Measurements from ENCODE around the gene SARM1.

SARM1 gene

DNA sequence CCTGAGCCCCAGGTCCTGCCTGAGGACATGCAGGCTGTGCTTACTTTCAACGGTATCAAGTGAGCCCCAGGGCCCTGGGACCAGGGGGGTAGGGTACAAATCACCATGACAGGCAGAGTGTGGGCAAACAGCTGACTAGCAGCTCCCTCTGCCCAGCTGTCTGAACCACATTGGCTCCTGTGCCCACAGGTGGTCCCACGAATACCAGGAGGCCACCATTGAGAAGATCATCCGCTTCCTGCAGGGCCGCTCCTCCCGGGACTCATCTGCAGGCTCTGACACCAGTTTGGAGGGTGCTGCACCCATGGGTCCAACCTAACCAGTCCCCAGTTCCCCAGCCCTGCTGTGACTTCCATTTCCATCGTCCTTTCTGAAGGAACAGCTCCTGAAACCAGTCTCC lies 24.5 kb downstream of the SARM1 start:
- DNase-seq (ENCODE audit: low spot score): no peak

DNA sequence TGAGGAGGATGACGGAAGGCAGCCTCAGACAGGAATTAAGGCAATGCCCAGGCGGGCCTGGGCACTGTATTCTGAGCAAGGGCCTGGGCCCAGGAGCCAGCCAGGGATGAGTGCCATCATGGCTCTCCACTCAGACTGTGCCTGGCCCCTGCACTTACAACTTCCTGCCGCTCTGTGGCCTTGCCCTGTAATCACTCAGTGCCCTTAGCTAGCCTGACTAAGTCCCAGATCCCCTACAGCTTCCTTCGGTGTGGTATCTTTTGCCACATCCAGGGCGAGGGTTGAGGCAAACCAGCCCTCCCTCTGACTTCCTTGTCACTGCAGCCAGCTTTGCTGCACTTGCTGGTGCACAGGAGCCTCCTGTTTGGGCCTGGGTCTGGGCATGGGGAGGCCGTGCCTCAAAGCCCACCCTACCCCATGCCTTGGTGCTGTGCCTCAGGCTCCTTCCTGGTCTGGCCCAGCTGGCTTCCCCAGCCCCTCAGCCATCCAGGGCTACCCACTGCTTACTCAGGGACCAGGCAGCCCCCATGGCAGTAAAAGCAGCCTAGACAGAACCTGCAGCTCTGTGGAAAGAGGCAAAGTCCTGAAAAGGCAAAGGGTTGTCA lies 25.2 kb downstream of the SARM1 start:
- DNase-seq (ENCODE audit: low spot score): no peak

DNA sequence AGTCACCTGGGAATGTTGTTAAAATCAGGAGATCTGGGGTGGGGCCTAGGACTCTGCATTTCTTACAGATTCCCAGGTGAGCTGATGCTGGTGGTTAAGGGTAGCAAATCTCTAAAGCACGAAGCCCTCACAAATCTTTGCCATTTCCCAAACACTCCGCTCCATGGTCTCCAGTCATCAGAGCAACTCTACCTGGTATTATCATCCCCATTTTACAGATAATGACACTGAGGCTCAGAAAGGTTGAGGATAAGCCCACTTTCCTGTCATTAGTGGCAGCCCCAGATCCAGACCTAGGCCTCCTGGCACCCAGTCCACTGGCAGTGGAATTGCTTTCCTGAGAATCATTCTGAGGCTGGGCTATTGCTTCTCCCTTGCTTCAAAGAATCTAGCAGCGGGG lies 25.8 kb downstream of the SARM1 start:
- no peak for DNase-seq (ENCODE audit: low spot score)

DNA sequence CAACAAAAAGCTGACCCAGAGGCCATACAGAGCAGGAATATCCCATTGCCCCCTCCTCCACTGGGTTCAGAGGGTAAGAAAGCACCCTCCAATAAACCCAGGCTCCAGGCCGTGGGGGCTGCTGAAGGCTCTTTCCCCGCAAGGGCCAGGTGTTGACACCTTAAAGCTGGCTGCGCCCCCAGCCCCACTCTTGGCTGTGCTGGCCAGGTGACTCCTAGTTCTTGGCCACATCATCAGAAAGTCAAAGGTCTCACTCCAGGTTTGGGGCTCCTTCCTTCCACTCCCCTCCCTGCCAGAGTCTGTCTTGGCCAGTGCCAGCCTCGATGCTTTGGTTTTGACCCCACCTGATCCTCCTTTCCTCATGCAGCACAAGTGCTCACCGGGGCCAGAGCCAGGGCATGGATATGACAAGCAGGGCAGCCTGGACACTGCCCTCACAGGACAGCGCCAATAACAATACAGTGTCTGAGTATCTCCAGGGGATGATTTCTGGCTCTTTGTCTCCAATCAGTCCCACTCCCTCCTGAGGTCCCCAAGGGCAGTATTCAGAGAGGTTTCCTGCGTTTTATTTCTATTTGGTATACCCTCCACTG lies 26.3 kb downstream of the SARM1 start:
- DNase-seq (ENCODE audit: low spot score): no peak

DNA sequence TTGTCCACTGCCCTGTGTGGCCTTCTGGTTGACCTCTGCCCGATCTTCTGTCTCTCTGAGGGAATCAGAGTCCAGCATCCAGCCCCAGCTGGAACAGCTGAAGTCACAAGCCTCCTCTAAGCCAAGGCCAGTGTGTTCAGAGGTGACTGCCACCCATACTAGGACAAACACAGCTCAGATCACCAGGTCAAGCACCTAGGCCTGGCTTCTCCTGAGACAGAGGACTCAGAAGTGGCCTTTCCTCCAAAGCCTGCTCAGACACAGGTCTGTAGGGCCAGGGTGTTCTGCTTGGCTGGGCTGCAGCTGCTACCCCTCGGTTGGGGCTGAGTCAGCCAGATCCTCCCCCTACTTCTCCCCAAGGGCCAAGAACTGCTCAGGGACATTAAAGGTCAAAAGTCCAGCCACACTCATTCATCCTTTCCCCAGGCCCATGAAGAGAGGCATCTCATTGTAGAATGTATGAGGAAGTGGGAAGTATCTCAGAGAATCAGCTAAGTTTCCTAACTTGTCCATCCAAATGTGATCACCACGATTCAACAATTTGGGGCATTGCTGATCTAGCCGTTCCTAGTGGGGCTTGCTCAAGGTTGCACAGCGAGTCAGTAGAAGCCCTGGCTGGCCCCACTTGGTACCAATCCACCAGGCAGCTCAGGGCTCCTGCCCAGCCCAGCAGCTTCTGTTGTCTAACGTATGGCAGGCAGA lies 26.9 kb downstream of the SARM1 start:
- no peak for DNase-seq (ENCODE audit: low spot score)

DNA sequence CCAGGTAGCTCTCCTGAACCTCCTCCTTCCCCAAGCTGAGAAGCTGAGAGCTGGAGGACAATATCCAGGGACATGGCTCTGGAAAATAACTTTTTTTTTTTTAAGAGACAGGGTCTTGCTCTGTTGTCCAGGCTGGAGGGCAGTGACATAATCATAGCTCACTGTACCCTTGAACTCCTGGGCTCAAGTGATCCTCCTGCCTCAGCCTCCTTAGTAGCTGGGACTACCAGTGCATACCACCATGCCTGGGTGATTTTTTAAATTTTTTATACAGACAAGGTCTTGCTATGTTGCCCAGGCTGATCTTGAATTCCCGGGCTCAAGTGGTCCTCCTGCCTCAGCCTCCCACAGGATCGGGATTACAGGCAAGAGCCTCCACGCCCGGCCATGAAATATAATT lies 28.3 kb downstream of the SARM1 start:
- DNase-seq (ENCODE audit: low spot score): no peak

DNA sequence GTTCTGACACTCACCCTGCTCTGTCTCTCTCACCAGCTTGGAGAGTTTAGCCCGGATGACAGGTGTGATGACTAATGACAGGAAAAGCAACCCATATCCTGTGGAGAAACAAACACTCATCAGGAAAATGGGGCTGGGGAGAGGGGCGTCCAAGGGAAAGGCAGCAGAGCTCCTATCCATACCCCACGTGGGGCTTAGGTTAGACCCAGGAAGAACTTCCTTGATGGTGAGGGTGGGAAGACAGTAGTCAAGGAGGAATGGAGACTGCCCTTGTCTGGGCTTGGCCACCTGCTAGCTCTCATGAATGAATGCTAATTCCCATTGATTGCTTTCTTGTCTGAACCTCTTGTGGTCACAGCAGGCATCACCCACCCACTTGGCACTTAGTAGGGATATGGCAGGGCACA lies 30.7 kb downstream of the SARM1 start:
- DNase-seq (ENCODE audit: low spot score): no peak

DNA sequence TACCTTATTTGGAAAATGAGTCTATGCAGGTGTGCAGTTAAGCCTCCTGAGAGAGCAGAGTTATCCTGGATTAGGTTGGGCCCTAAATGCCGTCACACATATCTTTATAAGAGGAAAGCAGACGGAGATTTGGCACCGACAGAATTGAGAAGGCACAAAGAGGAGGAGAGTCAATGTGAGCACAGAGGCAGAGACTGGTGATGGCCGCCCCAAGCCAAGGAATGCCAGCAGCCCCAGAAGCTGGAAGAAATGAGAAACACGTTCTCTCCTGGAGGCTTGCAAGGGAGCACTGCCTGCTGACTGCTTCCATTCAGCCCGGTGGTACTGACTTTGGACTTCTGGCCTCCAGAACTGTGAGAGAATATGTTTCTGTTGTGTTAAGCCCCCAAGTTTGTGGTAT lies 31.4 kb downstream of the SARM1 start:
- DNase-seq (ENCODE audit: low spot score): no peak

DNA sequence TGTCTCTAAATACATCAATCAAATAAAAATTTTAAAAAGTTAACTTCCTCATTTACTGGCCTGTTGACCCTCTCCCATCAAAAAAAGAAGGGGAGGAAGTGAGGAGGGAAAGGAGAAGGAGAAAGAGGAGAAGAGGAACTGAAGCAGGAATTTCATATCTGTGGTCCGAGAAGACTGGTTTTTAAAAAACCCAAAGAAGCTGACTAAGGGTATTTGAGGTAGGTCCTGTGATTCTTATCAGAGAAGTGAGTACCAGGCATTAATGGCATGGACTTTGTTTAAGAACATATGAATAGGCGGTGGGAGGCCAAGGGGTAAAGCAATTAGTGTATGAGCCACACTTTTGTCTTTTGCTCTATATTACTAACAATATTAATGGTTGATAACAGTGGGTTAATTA lies 32.5 kb downstream of the SARM1 start:
- DNase-seq (ENCODE audit: low spot score): no peak

DNA sequence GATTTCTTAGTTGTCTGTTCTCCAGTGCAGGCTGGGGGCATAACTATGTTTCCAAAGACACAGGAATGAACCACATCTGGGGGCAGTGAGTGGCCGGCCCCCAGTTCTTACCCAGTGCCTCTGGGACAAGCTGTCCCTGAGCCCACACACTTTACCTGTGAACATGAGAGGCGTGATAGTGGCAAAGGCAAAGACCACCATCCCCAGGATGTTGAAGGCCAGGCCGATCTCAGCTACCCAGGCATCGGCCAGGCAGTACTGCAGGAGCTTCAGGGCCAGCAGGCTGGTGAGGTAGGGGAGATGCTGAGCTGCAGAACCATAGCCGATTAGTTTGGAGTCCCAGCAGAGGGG lies 32.9 kb downstream of the SARM1 start:
- no peak for DNase-seq (ENCODE audit: low spot score)

DNA sequence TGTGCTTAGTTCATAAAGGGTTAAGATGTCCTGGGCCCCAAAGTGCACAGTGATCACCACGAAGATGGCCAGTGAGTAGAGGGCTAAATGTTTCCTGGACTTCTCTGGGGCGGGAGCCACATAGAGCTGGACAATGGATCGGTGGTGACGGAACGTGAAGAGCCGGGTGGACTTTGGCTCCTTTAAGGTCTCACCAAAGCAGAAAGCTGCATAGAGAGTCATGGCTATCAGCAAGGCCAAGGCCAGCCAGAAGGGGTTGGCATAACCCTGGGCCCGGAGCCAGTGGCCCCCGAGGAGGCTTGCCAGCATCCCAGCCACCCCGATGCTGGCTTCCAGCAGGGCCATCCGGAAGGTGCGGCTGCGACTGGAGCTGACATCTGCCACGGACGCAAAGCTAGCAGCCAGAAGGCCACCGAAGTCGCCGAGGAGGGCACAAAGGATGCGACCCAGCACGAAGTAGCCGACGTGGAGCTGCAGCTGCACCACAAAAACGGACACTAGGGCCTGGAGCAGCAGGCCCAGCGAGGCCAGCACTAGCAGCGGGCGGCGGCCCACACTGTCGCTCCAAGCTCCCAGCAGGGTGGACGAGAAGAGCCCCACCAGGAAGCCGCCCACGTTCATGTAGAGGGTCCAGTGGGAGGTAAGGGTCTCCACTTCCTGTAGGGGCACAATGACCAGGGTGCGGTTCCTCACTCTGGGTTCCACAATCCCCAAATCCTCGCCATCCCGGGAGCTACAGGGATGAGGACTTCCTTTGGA lies 33.5 kb downstream of the SARM1 start:
- DNase-seq (ENCODE audit: low spot score): no peak

DNA sequence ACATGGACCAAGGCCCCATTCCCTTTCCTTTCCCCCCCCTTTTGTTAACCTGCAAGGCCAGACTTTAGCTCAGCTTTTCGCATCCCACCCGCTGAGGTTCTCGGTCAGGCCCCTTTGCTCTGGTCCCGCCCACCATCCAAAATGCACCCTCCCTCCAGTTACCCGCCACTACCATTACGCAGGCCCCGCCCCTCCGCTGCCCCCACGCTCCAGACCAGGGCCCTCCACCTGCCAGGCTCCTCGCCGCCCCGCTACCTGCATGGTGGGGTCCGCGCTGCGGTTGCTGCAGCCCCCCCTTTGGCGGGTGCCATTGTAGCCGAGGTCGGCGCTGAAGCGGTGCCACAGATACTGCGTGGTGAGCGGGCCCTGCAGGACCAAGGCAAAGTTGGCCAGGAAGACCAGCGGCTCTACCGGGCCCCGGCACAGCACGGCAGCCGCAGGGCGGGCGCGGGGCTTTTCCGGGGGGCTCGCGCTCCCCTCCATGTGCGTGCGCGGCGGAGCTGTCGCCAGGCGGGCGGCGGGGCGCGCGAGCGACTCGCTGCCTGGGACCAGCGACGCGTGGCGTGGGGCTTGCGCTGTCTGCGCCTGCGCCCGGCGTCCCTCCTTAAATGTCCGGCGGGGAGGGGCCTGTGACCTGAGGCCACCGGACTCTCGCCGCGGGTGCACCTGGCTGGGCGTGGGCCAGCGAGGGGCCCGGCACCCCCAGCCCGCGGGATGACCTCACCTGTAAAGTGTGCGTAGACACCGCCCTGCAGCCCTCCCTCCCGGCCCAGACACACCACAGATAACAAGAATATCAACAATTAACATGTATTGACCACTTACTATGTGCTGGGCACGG lies 34.4 kb downstream of the SARM1 start, which contains the start of gene SLC46A1:
SLC46A1 (minus strand) TSS at position 581 of the 841 bp plus-strand sequence; CDS start at position 483, 98 bp downstream.
- DNase-seq (ENCODE audit: low spot score): peak; percentile 65

DNA sequence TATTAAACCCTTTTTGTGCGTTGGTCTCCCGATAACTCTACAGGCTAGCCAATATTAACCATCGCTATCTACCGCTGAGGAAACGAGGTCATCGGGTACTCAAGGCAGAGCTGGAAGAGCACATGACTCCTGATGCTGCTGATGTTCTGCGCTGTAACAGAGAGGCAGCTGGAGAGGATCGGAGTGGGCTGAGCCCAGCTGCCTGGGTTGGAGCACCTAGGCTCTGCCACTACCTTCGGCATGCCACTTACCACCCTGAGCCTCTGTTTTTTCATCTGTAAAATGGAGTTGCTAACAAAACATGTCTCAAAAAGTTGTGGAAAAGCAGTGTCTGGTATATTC lies 35.0 kb downstream of the SARM1 start:
- no peak for DNase-seq (ENCODE audit: low spot score)

DNA sequence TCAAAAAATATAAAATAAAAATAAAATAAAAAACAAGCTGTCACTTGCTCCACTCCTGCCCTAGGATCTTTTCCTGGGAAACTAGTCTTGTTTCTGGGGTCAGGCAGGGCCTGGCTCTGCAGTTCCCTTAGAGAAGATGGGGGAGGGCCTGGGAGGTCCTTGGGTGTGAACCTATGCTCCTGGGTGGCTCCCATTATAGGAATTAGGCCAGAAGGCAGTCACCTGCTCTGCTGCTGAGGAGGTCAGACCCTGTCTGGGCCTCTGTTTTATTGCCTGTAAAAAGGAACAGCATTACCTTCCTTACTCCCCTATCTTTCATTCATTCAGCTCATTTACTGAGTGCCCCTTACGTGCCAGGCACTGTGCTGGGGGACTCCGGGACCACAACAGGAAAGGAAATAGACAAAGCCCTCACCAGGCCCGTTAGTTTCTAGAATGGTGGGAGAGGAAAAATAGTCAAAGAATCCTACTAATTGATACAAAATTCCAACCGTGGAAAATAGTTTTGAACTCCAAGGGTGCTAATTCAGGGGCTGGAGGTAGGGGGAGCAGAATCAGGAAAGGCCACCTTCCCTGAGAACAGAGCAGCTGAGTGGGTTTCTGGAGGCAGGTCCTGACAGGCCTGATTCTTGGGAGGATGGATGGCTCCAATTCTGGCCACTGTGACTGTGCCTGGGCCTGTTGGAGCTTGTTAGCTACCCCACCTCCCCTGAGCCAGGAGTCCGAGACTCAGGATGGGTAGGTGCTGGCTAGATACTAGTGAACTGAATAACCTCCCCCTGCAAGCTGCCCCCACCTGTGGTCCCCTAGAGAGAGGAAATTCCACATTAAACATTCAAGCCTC lies 35.9 kb downstream of the SARM1 start:
- no peak for DNase-seq (ENCODE audit: low spot score)

DNA sequence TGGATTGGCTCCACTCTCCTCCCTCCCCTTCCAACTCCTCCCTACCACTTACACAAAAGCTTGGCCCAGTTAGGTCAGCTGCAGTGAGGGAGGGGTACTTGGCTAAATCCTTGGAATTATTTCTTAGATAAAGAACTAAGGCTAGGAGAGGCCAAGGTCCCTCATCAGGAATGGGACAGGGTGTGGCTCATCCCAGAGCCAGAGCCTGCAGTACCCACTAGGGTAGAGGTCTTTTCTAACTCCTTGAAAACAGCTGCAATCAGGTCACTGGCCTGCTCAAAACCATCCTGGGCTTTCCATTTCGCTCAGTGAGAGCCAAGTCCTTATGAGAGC lies 36.4 kb downstream of the SARM1 start:
- no peak for DNase-seq (ENCODE audit: low spot score)

DNA sequence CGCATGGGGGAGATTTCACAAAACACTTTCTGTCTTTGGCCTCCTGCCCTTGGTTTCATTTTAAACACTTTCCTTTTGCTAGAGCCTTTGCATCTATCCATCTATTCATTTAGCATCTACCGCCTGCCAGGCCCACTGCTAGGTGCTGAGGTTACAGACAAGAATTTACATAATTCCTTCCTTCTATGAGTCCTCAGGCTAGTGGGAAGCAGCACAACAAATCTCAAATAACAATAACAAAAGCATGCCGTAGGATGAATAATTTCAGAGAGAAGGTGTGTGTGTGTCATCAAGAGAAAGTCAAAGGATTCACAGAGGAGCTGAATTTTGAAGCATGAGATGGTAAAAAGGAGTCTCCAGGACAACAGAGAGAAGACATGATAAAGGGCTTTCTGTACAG lies 40.6 kb downstream of the SARM1 start:
- no peak for DNase-seq (ENCODE audit: low spot score)

DNA sequence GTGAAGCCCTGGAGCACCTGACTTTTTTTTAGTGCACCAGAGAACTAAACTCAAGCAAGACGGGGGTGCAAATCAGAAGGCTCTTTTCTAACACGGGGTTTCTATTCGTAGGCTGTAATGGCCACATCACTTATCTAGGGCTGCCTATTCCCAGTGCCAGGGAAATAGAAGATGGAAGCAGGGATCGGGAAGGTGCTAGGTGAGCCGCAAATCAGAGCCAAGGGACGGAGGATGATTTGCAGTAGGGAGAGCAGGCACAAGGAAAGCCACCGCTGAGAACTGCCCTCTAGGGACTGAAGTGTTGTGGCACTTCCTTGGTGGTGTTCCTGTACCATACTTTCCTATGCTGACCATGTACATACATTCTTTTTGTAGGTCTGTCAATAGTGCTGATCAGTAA lies 42.3 kb downstream of the SARM1 start:
- no peak for DNase-seq (ENCODE audit: low spot score)

DNA sequence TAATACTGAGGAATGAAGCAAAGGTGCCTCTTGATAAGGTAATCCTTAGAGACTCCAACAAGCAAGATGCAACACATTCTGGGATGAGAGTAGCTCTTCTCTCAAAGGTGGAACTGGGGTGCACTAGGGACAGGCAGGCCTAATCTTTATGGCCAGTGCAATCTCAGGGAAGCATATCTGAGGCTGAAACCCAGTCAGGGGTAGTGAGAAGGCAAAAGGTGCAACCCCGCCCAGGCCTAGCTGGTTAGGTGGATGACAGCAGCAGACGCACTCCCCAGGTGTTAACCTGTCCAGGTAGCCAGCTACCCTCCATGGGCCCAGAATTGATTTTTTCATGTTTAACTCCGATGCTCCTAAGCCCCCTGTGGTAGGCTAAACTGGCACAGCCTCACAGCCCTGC lies 44.4 kb downstream of the SARM1 start:
- DNase-seq (ENCODE audit: low spot score): no peak

DNA sequence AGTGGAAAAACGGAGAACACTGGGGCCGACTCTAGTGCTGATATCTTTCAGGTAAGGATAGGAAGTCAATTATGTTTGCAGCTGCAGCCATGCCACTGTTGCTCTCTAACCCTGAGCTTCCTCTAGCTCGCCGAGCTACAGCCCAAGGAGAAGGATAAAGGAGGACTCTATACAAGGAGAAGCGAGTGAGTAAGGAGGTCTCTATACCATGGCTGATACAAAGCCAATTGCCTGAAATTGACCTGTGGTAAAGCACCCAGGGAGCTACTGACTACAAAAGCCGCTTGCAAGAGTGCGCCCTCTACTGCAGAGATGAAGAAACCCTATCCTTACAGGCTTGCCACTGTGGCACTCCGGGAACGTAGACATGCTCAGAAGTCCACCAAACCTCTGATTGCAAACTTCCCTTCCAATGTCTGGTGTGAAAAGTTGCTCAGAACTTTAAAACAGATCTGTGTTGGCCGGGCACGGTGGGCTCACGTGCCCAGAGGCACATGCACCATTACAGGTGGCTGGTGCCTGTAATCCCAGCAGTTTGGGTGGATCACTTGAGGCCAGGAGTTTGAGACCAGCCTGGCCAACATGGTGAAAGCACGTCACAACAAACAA lies 45.3 kb downstream of the SARM1 start:
- DNase-seq (ENCODE audit: low spot score): peak; percentile 37

DNA sequence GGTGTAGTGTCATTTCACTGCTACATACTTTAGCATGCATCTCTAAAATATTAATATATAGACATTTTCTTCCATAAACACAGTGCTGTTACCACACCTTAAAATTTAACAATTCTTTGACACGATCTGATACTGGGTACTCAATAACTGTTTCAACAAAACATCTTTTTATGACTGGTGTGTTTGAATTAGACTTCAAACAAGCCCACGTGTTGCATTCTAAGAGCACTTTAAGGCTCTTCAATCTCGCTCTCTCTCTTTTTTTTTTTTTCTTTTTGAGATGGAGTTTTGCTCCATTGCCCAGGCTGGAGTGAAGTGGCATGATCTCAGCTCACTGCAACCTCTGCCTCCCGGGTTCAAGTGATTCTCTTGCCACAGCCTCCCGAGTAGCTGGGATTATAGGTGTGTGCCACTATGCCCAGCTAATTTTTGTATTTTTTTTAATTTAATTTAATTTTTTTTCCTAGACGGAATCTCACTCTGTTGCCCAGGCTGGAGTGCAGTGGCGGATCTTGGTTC lies 50.4 kb downstream of the SARM1 start:
- DNase-seq (ENCODE audit: low spot score): no peak

DNA sequence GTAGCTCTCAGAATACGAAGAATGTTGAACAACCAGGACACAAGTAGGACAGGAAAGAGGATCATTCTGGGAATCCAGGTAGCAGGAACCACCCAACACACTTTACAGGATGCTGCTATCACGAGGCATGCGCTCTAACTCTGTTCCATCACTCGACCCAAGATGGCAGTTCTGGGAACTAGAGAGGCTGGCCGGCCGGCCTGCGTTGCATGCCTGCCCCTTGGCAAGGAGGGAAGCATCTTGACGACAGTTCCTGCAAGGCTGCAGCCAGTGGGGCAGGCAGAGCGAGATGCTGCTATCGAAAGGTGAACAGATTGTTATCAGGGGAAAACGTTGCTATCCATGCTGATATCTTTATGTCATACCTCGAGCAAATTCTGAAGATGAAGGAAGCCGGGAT lies 53.7 kb downstream of the SARM1 start:
- no peak for DNase-seq (ENCODE audit: low spot score)
